Fibroblast of the aortic adventitia (primary cell): Measurements from ENCODE around the gene TMC3. TPM values are rescaled to one million over a fixed set of nuclear protein-coding genes. Genes with fewer than 3 reads are reported as not detected.

Experiments
- DNase-seq: peaks from one replicate; pipeline ENCODE4 v3.0.0-alpha.2; 2010; ENCODE audit warnings: low read depth
- H3K4me3 ChIP-seq: 2 replicates; pipeline ENCODE4 v1.5.1; 2011; ENCODE audit warnings: low read depth, mild to moderate bottlenecking, control low read depth, low read length, moderate library complexity
- total RNA-seq: library from RNA; depleted of rRNA; stranded (reverse); fragments of >200 nt; gene quantifications from 2 replicates; pipeline ENCODE4 v1.2.3, GENCODE V29; 2012; ENCODE audit warnings: low replicate concordance
- TF ChIP-seq, protein P1 (sequence below): IDR thresholded peaks from 2 replicates; pipeline ENCODE4 v1.5.1; 2011; ENCODE audit warnings: mild to moderate bottlenecking, low read length, control low read depth, inconsistent platforms; ENCODE audit not compliant: insufficient read depth

The TMC3 gene
- total RNA-seq, 1 donor: under 0.01 TPM

DNA sequence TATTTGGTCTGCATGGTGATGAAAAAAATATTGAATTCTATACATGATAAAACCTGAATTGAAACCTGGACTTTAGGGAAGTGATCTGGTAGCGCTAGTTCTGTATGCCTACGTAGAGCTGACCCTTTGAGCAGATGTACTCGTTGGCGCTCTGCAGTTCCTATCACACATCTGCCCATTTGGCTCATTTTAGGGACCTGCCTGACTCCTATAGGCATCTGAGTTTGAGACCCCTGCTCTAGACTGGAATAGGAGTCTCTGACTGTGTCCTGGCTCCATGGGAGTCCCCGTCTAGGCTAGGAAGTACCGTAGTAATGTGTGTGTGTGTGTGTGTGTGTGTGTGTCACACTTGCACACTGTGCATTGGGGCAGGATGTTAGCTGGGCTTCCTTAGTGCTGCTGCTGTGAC is 71.3 kb downstream of the TMC3 start:
- TF ChIP-seq, protein P1, sequence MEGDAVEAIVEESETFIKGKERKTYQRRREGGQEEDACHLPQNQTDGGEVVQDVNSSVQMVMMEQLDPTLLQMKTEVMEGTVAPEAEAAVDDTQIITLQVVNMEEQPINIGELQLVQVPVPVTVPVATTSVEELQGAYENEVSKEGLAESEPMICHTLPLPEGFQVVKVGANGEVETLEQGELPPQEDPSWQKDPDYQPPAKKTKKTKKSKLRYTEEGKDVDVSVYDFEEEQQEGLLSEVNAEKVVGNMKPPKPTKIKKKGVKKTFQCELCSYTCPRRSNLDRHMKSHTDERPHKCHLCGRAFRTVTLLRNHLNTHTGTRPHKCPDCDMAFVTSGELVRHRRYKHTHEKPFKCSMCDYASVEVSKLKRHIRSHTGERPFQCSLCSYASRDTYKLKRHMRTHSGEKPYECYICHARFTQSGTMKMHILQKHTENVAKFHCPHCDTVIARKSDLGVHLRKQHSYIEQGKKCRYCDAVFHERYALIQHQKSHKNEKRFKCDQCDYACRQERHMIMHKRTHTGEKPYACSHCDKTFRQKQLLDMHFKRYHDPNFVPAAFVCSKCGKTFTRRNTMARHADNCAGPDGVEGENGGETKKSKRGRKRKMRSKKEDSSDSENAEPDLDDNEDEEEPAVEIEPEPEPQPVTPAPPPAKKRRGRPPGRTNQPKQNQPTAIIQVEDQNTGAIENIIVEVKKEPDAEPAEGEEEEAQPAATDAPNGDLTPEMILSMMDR: no peak
- DNase-seq: no peak
- no peak overlapping the region for H3K4me3 ChIP-seq

DNA sequence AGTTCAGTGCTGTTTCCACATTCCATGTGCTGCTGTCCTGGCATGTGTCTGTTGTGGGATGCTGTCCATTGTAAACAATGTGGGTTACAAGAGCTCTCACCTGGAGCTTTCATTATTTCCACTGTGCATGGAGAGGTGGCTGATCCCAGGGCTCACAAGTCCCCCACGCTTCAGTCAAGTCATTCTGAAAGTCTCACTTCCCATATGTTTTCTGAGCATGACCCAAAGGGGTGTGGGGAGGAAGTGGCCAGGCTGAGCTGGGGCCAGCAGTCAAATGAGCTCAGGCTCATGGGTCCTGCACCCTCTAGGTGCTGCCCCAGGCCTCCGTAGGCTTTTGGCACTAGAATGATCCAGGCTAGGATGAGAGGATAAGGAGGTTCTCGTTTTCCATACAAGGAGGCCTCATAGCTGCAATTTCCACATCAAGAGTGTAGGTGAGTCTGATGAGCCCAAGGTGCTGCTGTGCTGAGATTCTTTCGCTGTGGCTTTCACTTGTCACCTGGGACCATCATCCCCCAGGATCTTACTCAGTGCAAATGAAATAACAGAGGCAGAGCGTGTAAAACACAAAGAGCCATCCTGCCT is 72.1 kb downstream of the TMC3 start:
- no peak for DNase-seq
- TF ChIP-seq, protein P1: no peak
- no peak overlapping the region for H3K4me3 ChIP-seq

DNA sequence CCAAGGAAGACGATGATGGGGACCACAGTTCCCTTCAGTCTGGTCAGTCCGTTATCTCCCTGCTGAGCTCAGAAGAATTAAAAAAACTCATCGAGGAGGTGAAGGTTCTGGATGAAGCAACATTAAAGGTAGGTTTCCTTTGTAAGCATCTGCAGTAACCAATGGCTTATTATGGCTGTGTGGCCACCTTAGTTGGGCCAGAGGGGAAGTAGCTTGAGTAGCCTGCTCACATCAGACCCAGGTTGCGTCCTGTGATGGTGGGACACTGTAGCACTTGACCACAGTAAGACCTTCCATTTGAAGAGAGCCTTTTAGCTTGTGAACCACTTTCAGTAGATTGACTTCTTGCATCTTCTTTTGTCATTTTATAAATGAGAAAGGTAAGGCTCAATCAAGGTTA is 72.6 kb downstream of the TMC3 start:
- no peak overlapping the region for H3K4me3 ChIP-seq
- TF ChIP-seq, protein P1: no peak
- no peak for DNase-seq

DNA sequence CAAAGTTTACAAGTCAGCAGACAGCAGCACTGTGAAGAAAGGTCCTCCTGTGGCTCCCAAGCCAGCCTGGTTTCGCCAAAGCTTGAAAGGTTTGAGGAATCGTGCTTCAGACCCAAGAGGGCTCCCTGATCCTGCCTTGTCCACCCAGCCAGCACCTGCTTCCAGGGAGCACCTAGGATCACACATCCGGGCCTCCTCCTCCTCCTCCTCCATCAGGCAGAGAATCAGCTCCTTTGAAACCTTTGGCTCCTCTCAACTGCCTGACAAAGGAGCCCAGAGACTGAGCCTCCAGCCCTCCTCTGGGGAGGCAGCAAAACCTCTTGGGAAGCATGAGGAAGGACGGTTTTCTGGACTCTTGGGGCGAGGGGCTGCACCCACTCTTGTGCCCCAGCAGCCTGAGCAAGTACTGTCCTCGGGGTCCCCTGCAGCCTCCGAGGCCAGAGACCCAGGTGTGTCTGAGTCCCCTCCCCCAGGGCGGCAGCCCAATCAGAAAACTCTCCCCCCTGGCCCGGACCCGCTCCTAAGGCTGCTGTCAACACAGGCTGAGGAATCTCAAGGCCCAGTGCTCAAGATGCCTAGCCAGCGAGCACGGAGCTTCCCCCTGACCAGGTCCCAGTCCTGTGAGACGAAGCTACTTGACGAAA is 74.3 kb downstream of the TMC3 start:
- no peak overlapping the region for H3K4me3 ChIP-seq
- TF ChIP-seq, protein P1: no peak
- DNase-seq: no peak

DNA sequence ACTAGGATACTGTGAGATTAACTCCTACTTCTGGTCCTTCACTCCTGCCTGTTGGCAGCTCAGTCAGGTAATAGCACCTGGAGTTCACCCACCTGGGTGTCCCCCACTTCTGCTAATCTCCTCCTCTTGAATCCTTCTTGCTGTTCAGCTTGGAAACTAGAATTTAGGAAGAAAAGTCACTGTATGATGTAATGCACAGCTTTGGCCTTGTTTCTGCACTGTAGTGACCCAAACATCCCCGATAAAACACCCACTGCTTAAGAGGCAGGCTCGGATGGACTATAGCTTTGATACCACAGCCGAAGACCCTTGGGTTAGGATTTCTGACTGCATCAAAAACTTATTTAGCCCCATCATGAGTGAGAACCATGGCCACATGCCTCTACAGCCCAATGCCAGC is 74.9 kb downstream of the TMC3 start:
- TF ChIP-seq, protein P1: no peak
- no peak overlapping the region for H3K4me3 ChIP-seq
- DNase-seq: no peak

DNA sequence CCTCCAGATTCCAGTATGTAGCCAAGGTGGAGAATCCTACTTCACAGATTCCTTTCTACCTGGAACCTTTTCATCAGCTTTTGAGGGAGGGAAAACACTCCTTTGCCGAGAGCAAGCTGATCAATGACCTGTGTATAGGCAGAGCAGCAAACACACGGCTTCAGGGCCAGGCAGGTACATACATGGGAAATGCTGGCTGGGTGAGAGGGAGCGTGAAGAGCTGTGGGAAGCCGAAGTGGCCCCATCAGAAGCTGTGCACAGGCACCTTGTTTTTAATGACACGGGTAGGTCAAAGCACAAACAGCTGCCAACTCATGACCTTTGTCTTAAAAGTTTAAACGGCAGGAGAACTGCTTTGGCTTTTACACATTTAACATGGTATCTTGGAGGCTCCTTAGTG is 75.4 kb downstream of the TMC3 start:
- DNase-seq: no peak
- TF ChIP-seq, protein P1: no peak
- no peak overlapping the region for H3K4me3 ChIP-seq
